ENCODE measurements around the gene GJB1.

DNA sequence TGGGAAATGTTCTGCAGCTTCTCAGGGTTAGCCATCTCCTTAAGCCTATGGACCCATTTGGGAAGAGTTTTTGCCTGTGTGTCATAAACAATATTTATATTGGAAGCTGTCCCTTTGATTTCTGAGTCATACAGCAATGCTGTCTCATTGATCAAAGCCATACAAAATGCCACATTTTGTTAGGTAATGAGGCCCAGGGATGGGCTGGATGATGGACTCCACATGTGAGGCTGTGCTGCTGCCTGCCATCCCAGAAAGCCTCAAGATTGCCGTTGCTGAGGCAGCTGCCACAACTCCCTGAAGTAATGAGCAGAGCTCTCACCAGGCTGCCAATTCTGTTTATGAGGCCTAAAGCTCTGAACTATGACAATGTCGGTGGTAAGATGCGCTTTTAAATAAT lies 12.2 kb upstream of the GJB1 start:
- TF ChIP-seq POLR2A (IDR thresholded peaks at IDR 0.05) (no peak), EP300 (IDR thresholded peaks at IDR 0.05; ENCODE audit: low read depth) (no peak), POLR2AphosphoS5 (IDR thresholded peaks at IDR 0.05) (no peak)
- TF ChIP-seq, protein P1, sequence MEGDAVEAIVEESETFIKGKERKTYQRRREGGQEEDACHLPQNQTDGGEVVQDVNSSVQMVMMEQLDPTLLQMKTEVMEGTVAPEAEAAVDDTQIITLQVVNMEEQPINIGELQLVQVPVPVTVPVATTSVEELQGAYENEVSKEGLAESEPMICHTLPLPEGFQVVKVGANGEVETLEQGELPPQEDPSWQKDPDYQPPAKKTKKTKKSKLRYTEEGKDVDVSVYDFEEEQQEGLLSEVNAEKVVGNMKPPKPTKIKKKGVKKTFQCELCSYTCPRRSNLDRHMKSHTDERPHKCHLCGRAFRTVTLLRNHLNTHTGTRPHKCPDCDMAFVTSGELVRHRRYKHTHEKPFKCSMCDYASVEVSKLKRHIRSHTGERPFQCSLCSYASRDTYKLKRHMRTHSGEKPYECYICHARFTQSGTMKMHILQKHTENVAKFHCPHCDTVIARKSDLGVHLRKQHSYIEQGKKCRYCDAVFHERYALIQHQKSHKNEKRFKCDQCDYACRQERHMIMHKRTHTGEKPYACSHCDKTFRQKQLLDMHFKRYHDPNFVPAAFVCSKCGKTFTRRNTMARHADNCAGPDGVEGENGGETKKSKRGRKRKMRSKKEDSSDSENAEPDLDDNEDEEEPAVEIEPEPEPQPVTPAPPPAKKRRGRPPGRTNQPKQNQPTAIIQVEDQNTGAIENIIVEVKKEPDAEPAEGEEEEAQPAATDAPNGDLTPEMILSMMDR (IDR thresholded peaks at IDR 0.05) = no peak
